ENCODE results near the gene TTC9. TPM values are rescaled to one million over a fixed set of nuclear protein-coding genes. Genes with fewer than 3 reads are reported as not detected.

The TTC9 gene
- total RNA-seq, 4 donors from 2014 or later: 0.41 to 1.3 TPM; not detected in 2

DNA sequence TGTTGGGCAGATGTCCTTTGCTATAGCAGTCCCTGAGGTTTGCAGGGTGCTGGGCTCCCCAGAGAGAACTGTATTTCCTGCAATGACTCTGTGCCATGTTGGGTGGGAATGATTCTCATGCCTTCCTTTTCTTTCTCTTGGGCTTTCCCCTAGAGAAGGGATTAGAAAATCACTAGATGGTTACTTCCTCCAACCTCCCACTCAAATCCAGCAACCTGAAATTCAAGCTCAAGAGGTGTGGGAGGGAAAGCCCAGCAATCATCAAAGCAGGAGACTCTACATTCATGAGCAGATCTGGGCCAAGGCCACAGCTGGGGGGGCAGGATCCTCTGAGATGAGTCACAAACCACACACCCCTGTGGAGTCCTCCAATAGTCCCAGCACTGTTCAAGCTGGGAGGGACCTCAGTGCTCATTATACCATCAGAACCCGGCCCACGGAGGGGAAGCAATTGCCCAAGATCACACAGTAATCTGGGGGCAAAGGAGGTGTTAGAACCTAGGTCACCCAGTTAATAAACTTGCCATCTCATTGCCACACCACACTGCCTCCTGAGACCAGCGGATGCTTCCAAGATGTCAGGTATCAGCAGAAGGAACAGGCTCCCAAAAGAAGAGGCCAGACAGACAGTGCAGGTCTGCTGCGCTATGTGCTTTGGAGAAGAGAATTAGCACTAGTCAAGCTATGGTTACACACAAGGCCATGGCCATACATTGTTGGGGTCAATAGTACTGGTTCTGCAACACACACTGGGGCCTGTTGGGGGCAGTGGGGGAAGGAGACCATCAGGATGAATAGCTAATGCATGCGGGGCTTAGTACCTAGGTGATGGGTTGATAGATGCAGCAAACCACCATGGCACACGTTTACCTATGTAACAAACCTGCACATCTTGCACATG is 65.7 kb downstream of the TTC9 start:
- H3K9me3 ChIP-seq: no peaks in the 10 kb centered on the region
- TF ChIP-seq POLR2AphosphoS5 (IDR thresholded peaks at IDR 0.05) (no peak), POLR2A (IDR thresholded peaks at IDR 0.05) (no peak), CTCF (IDR thresholded peaks at IDR 0.05) (no peak), EP300 (IDR thresholded peaks at IDR 0.05; ENCODE audit: low read depth) (no peak)
- intact Hi-C loops (cut with DNase I; ENCODE audit: low total_unique reads) (no loop called here), in situ Hi-C loops (cut with MboI; ENCODE audit: low pct_ligation_motif_present in 1 of 4, low pct_unique_long_range_greater_than_20kb in 1 of 4, low sequenced_read_pairs in 3 of 4) (no loop called here)
- DNase-seq: no peak
- no peaks in the 10 kb centered on the region for H3K27me3 ChIP-seq
- 64 to 100% methylated on average over 1 to 6 of the region's 6 CpGs for WGBS, 2 donors (ENCODE audit: low coverage in 1 of 2)
- no peaks in the 10 kb centered on the region for H3K36me3 ChIP-seq
- H3K27ac ChIP-seq: no peak overlapping the region
- no peaks in the 10 kb centered on the region for H3K4me1 ChIP-seq
- H3K4me3 ChIP-seq: no peak overlapping the region

- Histone ChIP-seq H3K4me3 (no peak overlapping the region), H3K36me3 (no peaks in the 10 kb centered on the region), H3K9me3 (no peaks in the 10 kb centered on the region), H3K4me1 (peaks cover 0 to 5% (median 0%) of the 10 kb centered on the region in 4 donors), H3K27me3 (no peaks in the 10 kb centered on the region), H3K27ac (no peak overlapping the region)
- TF ChIP-seq EP300 (IDR thresholded peaks at IDR 0.05; ENCODE audit: low read depth) (no peak), CTCF (IDR thresholded peaks at IDR 0.05) (no peak), POLR2AphosphoS5 (IDR thresholded peaks at IDR 0.05) (no peak), POLR2A (IDR thresholded peaks at IDR 0.05) (no peak)
- in situ Hi-C loops (cut with MboI; ENCODE audit: low pct_ligation_motif_present in 1 of 4, low pct_unique_long_range_greater_than_20kb in 1 of 4, low sequenced_read_pairs in 3 of 4): no loop called here
- intact Hi-C loops (cut with DNase I; ENCODE audit: low total_unique reads): no loop called here
- no peak for DNase-seq
- 86% methylated on average over 4 to 15 of the region's 15 CpGs for WGBS, 2 donors (ENCODE audit: low coverage in 1 of 2)
Observed at GRCh38 chr14:70708717-70709570, 67.2 kb downstream of the TTC9 start.

DNA sequence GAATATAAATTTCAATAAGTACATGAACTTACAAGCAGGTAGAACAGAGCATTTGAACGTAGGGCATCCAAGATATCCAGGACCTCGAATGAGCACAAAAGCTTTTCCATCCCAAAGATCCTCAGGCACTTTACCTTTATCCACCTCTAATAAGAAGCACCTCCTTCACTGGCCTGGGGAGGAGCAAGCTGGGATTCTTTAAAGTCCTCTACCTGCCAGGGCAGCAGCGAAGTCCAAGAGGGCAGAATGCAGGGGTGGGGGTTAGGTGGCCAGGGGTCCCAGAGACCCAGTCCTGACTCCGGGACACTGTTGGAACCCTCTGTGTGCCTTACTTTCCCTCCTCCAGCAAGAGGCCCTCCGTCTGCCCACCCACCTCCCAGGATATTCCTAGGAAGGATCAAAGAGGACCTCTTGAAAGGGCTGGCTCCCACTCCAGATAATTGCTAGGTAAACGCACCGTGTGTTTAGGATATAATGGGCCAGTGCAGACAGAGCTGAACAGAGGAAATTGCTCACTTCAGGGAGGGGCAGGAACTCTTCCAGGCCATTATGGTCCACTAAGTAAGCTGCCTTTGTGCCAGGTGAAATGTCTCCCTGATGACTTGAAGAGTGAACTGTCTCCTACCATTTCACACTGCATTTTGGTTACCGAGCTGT is 68.1 kb downstream of the TTC9 start:
- intact Hi-C loops (cut with DNase I; ENCODE audit: low total_unique reads): no loop called here
- Histone ChIP-seq H3K36me3 (no peaks in the 10 kb centered on the region), H3K4me3 (no peak overlapping the region), H3K27ac (no peak overlapping the region), H3K4me1 (peaks cover 0 to 5% (median 0%) of the 10 kb centered on the region in 4 donors), H3K9me3 (no peaks in the 10 kb centered on the region), H3K27me3 (no peaks in the 10 kb centered on the region)
- DNase-seq: no peak
- in situ Hi-C loops (cut with MboI; ENCODE audit: low pct_ligation_motif_present in 1 of 4, low pct_unique_long_range_greater_than_20kb in 1 of 4, low sequenced_read_pairs in 3 of 4): loop anchor here in 3 of 4 donors (5.0 to 10.0 kb wide), 2 partner anchors 83 to 85 kb away; no protein-coding TSS in a partner anchor
- 57 to 83% methylated on average over 4 to 8 of the region's 8 CpGs for WGBS, 2 donors (ENCODE audit: low coverage in 1 of 2)
- no peak for TF ChIP-seq CTCF (IDR thresholded peaks at IDR 0.05)

DNA sequence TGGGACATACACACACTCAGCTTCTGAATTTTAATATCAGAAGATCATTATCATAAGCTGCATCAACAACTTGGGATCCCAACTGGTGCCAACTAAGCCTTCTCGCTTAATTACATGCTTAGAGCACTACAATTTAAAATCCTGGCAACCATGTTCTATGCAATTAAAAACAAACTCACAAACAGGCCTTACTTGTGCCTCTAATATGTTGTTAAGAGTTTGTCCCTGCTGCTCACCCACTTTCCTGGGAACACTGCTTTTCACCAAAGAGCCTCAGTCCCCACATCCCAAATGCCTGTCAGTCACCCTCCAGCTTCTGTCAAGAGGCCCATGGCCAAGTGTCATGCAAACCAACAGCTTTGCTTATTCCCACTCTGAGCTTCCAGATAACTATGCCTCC is 69.7 kb downstream of the TTC9 start:
- intact Hi-C loops (cut with DNase I; ENCODE audit: low total_unique reads) (no loop called here), in situ Hi-C loops (cut with MboI; ENCODE audit: low pct_ligation_motif_present in 1 of 4, low pct_unique_long_range_greater_than_20kb in 1 of 4, low sequenced_read_pairs in 3 of 4) (loop anchor here in 3 of 4 donors (5.0 to 10.0 kb wide), 2 partner anchors 84 to 87 kb away; no protein-coding TSS in a partner anchor)
- no peaks in the 10 kb centered on the region for H3K9me3 ChIP-seq
- no peak for TF ChIP-seq POLR2AphosphoS5 (IDR thresholded peaks at IDR 0.05)
- no peak for TF ChIP-seq POLR2A (IDR thresholded peaks at IDR 0.05)
- TF ChIP-seq EP300 (IDR thresholded peaks at IDR 0.05; ENCODE audit: low read depth): no peak
- TF ChIP-seq CTCF (IDR thresholded peaks at IDR 0.05): no peak
- no peaks in the 10 kb centered on the region for H3K36me3 ChIP-seq
- H3K27ac ChIP-seq: no peak overlapping the region
- no peaks in the 10 kb centered on the region for H3K27me3 ChIP-seq
- peaks cover 0 to 5% (median 0%) of the 10 kb centered on the region in 4 donors for H3K4me1 ChIP-seq
- DNase-seq: no peak
- WGBS, 2 donors (ENCODE audit: low coverage in 1 of 2): 94 to 100% methylated on average over 1 of the region's 1 CpG
- no peak overlapping the region for H3K4me3 ChIP-seq

Measured in transverse colon (tissue), 4 donors.